ENCODE measurements around the gene NUP210. TPM values are rescaled to one million over a fixed set of nuclear protein-coding genes. Genes with fewer than 3 reads are reported as not detected.
A peak's percentile ranks its signal among the peaks of the same experiment; 100 is the strongest.

The NUP210 gene
- total and polyA plus RNA-seq, 4 donors = 9.9 to 38.6 (median 22.9) TPM

- peak; percentile 49 for TF ChIP-seq REST (IDR thresholded peaks at IDR 0.05)
- TF ChIP-seq ATF3 (IDR thresholded peaks at IDR 0.05) = no peak
These were observed 26.4 kb downstream of the NUP210 start (continued) for GRCh38 chr3:13393427-13394360.

GRCh38 chr3:13391308-13391707 is 28.8 kb downstream of the NUP210 start:
- Histone ChIP-seq H3K27ac (ENCODE audit: low read depth in 1 of 2, low read length in 2 of 2) (no peak overlapping the region), H3K4me3 (ENCODE audit: low read depth in 1 of 3, low read length in 3 of 3) (no peak overlapping the region), H3K9me3 (ENCODE audit: control insufficient read depth in 4 of 4, low read length in 3 of 4) (no peaks in the 10 kb centered on the region), H3K9ac (ENCODE audit: low read depth in 1 of 2, low read length in 2 of 2) (no peak overlapping the region), H3K27me3 (ENCODE audit: control insufficient read depth in 4 of 4, insufficient read depth in 4 of 4, low read length in 3 of 4) (no peaks in the 10 kb centered on the region), H3K4me1 (ENCODE audit: control insufficient read depth in 4 of 4, insufficient read depth in 4 of 4, low read length in 3 of 4) (peaks cover 14 to 36% (median 29%) of the 10 kb centered on the region in 4 donors), H3K36me3 (ENCODE audit: control insufficient read depth in 4 of 4, insufficient read depth in 3 of 4, low read depth in 1 of 4, low read length in 3 of 4) (peaks cover 7 to 47% (median 20%) of the 10 kb centered on the region in 4 donors)
- 93% methylated on average over 7 of the region's 7 CpGs for WGBS
- DNase-seq (ENCODE audit: low spot score) = no peak
- no peak for TF ChIP-seq REST (IDR thresholded peaks at IDR 0.05)
- TF ChIP-seq JUND (IDR thresholded peaks at IDR 0.05) = no peak
- TF ChIP-seq SP1 (IDR thresholded peaks at IDR 0.05) = no peak

GRCh38 chr3:13389378-13389777 is 30.7 kb downstream of the NUP210 start:
- WGBS = 93% methylated on average over 7 of the region's 7 CpGs
- Histone ChIP-seq H3K27me3 (ENCODE audit: control insufficient read depth in 4 of 4, insufficient read depth in 4 of 4, low read length in 3 of 4) (no peaks in the 10 kb centered on the region), H3K9ac (ENCODE audit: low read depth in 1 of 2, low read length in 2 of 2) (no peak overlapping the region), H3K4me3 (ENCODE audit: low read depth in 1 of 3, low read length in 3 of 3) (no peak overlapping the region), H3K36me3 (ENCODE audit: control insufficient read depth in 4 of 4, insufficient read depth in 3 of 4, low read depth in 1 of 4, low read length in 3 of 4) (peaks cover 8 to 66% (median 27%) of the 10 kb centered on the region in 4 donors), H3K27ac (ENCODE audit: low read depth in 1 of 2, low read length in 2 of 2) (no peak overlapping the region), H3K9me3 (ENCODE audit: control insufficient read depth in 4 of 4, low read length in 3 of 4) (no peaks in the 10 kb centered on the region), H3K4me1 (ENCODE audit: control insufficient read depth in 4 of 4, insufficient read depth in 4 of 4, low read length in 3 of 4) (peaks cover 9 to 24% (median 19%) of the 10 kb centered on the region in 4 donors)
- no peak for DNase-seq (ENCODE audit: low spot score)
- TF ChIP-seq MAX (IDR thresholded peaks at IDR 0.05) (no peak), RXRA (IDR thresholded peaks at IDR 0.05) (no peak), REST (IDR thresholded peaks at IDR 0.05) (no peak), YY1 (IDR thresholded peaks at IDR 0.05) (no peak), FOXA1 (IDR thresholded peaks at IDR 0.05) (no peak), GABPA (IDR thresholded peaks at IDR 0.05 in 1 of 2, conservative IDR thresholded peaks at IDR 0.05 in 1 of 2) (no peak), RAD21 (IDR thresholded peaks at IDR 0.05) (no peak), HNF4G (IDR thresholded peaks at IDR 0.05) (no peak)

All from liver (tissue), 9 donors.